VCaP (cell line): ENCODE measurements around the gene UBALD2.

Experiments
- H3K27ac ChIP-seq: fragments of 450-650 bp; 2 replicates; pipeline ENCODE4 v1.5.1; 2017
- TF ChIP-seq, protein P1 (sequence below): fragments of 450-650 bp; conservative IDR thresholded peaks from 2 replicates; pipeline ENCODE4 v1.5.1; 2017; ENCODE audit warnings: mild to moderate bottlenecking, moderate library complexity

UBALD2 gene

DNA sequence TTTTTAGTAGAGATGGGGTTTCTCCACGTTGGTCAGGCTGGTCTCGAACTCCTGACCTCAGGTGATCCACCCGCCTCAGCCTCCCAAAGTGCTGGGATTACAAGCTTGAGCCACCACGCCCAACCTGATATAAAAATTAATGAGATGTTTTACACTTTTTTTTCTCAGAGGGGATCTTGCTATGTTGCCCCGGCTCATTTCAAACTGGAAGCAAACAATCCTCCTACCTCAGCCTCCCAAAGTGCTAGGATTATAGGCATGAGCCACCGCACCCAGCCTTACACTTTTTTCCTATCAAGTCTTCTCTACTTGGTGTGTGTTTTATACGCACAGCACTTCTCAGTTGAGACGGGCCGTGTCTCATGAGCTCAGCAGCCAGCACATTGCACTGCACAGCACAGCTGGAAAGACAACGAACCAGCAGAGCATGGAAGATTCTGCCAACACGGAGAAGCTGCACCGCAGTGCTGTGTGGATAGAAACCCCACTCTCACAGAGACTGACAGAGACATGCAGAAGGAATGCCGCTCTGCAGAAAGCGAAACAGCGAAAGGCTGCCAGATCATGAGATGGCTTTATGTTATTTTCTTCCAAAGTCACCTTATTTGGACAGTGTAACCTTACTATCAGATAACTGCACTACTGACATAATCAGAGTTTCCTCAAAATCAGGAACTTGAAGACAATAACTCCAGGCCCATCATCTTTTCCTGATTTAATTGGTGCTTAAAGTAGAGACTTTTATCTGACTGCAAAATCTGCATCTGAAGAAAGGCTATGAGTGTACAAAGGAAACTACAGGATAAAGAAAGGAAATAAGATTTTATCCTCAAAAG lies 49.5 kb downstream of the UBALD2 start:
- H3K27ac ChIP-seq, result peak overlapping the region; percentile 80
- TF ChIP-seq, protein P1, sequence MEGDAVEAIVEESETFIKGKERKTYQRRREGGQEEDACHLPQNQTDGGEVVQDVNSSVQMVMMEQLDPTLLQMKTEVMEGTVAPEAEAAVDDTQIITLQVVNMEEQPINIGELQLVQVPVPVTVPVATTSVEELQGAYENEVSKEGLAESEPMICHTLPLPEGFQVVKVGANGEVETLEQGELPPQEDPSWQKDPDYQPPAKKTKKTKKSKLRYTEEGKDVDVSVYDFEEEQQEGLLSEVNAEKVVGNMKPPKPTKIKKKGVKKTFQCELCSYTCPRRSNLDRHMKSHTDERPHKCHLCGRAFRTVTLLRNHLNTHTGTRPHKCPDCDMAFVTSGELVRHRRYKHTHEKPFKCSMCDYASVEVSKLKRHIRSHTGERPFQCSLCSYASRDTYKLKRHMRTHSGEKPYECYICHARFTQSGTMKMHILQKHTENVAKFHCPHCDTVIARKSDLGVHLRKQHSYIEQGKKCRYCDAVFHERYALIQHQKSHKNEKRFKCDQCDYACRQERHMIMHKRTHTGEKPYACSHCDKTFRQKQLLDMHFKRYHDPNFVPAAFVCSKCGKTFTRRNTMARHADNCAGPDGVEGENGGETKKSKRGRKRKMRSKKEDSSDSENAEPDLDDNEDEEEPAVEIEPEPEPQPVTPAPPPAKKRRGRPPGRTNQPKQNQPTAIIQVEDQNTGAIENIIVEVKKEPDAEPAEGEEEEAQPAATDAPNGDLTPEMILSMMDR, result no peak

DNA sequence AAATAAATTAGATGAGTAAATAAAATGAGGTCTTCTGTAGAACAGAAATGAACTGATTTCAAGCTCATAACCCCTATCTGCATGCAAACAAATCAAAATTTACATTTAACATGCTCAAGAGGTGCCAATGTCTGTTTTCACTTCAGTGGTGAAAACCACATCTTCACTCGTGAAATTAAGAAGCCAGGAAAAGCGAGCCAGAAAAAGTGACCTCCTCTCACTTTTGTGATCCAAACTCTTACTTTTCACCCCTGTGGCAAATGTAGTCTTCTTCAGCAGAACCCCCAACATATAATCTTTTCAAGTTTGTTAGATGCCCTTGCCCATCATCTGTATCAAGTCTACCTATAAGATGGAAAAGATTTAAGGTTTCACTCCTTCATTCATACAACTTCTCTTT lies 52.4 kb downstream of the UBALD2 start:
- H3K27ac ChIP-seq, result peak overlapping the region; percentile 80
- TF ChIP-seq, protein P1, result no peak

DNA sequence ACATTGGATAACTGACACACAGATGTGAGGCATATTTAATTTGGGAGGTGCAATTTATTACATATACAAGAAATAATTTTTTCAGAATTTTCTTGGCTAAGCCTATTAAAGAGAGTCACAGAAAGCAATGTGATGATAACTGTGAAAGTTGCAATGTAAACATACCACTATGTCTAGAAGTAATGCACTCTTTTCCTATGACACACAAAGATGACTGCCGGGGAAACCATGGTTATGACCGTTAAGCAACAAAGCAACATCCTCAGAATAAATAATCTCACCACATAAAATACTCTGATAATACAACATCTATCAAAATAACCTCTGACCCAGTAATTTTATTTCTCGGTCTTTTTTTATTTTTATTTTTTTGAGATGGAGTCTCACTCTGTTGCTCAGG lies 53.4 kb downstream of the UBALD2 start:
- TF ChIP-seq, protein P1, result no peak
- H3K27ac ChIP-seq, result peak overlapping the region; percentile 80; the same call in 1 of the 2 replicates
